ENCODE results near the gene ELK3.
"Not testable (repeated sequence)": the region's sequence is repeated elsewhere in the genome, so short reads cannot be mapped to it uniquely, and the experiment has no call there.

ELK3 gene

GRCh38 chr12:96305665-96306064 lies 111.5 kb downstream of the ELK3 start:
- DNase-seq (ENCODE audit: low read depth in 2 of 2) = no peak

- no peak for DNase-seq (ENCODE audit: low read depth in 2 of 2)
Measured at GRCh38 chr12:96308881-96309280, 114.7 kb downstream of the ELK3 start.

GRCh38 chr12:96310067-96310466 lies 115.9 kb downstream of the ELK3 start:
- no peak for DNase-seq (ENCODE audit: low read depth in 2 of 2)

GRCh38 chr12:96311191-96311590 lies 117.0 kb downstream of the ELK3 start:
- no peak for DNase-seq (ENCODE audit: low read depth in 2 of 2)

GRCh38 chr12:96313606-96314005 lies 119.4 kb downstream of the ELK3 start:
- DNase-seq (ENCODE audit: low read depth in 2 of 2) = no peak

- no peak for DNase-seq (ENCODE audit: low read depth in 2 of 2)
Measured at GRCh38 chr12:96314723-96315122, 120.5 kb downstream of the ELK3 start.

- DNase-seq (ENCODE audit: low read depth in 2 of 2) = peak in 1 of 2 donors; percentile 9
Measured at GRCh38 chr12:96315741-96316481, 121.7 kb downstream of the ELK3 start.

GRCh38 chr12:96317801-96318200 lies 123.6 kb downstream of the ELK3 start:
- DNase-seq (ENCODE audit: low read depth in 2 of 2) = not testable (repeated sequence)
